OCI-LY7 (cell line): ENCODE measurements around the gene DUSP9.

ENCODE experiments used
- CTCF ChIP-seq: fragments of 200-600 bp; sonication (generic); conservative IDR thresholded peaks from 2 replicates; pipeline ENCODE4 v1.5.1; 2014; ENCODE audit warnings: mild to moderate bottlenecking, antibody characterized with exemption, low read length, moderate library complexity, mixed read lengths
- EZH2phosphoT487 ChIP-seq: fragments of 200-600 bp; sonication (generic); IDR thresholded peaks from 2 replicates; pipeline ENCODE4 v1.6.1; 2018; ENCODE audit warnings: low read depth, borderline replicate concordance, mild to moderate bottlenecking, mixed run types, antibody characterized with exemption, low read length, moderate library complexity, mixed read lengths

- TF ChIP-seq CTCF (no peak), EZH2phosphoT487 (no peak)
Observed at GRCh38 chrX:153603131-153603656, 43.8 kb upstream of the DUSP9 start.
